Activated B cell treated with CpG ODN at 0.5 μM for 24 hours (primary cell): ENCODE measurements around the gene KCNMB2. TPM values are rescaled to one million over a fixed set of nuclear protein-coding genes. Genes with fewer than 3 reads are reported as not detected.

ENCODE experiments used
- ATAC-seq: fragments of 200-7000 bp; cut with Tn5 transposase; one replicate; pipeline ENCODE4 v1.10.0; 2021; ENCODE audit warnings: low read depth, mild to moderate bottlenecking, moderate library complexity
- CTCF ChIA-PET: fragments of 350-600 bp; sonication (Branson Sonifier 250); formaldehyde crosslinking; loops from one replicate; lab custom pipeline; 2021; ENCODE audit warnings: antibody characterized with exemption; lab: Charles Lee
- POLR2A ChIA-PET: fragments of 350-600 bp; sonication (Branson Sonifier 250); formaldehyde crosslinking; loops from one replicate; lab custom pipeline; 2021; ENCODE audit warnings: antibody characterized with exemption; lab: Charles Lee
- DNase-seq: peaks from one replicate; pipeline ENCODE4 v3.0.0; 2022
- H3K27ac Mint-ChIP-seq: one replicate; pipeline ENCODE4 v1.8.0; 2020; ENCODE audit warnings: mixed read lengths
- H3K27me3 Mint-ChIP-seq: one replicate; pipeline ENCODE4 v1.8.0; 2021; ENCODE audit warnings: mixed read lengths
- H3K36me3 Mint-ChIP-seq: one replicate; pipeline ENCODE4 v1.8.0; 2021; ENCODE audit warnings: low read depth, mixed read lengths
- H3K4me1 Mint-ChIP-seq: one replicate; pipeline ENCODE4 v1.8.0; 2021; ENCODE audit warnings: mixed read lengths
- H3K4me3 Mint-ChIP-seq: one replicate; pipeline ENCODE4 v1.8.0; 2020; ENCODE audit warnings: mild to moderate bottlenecking, mixed read lengths
- H3K9me3 Mint-ChIP-seq: one replicate; pipeline ENCODE4 v1.8.0; 2020; ENCODE audit warnings: mixed read lengths
- CTCF ChIP-seq: fragments of 200-600 bp; IDR thresholded peaks from one replicate; pipeline ENCODE4 v1.8.0; 2022; ENCODE audit warnings: antibody characterized with exemption, mild to moderate bottlenecking
- intact Hi-C: fragments of 100-400 bp; cut with micrococcal nuclease; formaldehyde crosslinking; loops from one replicate; pipeline ENCODE4 v1.15.1; 2024
- total RNA-seq: library from RNA; stranded (reverse); gene quantifications from 2 replicates; pipeline ENCODE4 v1.2.3, GENCODE V29; 2022

The KCNMB2 gene
- total RNA-seq, 1 donor from 2014 or later: not detected

- no peak for TF ChIP-seq CTCF
- Mint-ChIP-seq H3K4me3 (no peak overlapping the region), H3K27ac (no peak overlapping the region), H3K36me3 (no peaks in the 10 kb centered on the region), H3K27me3 (no peaks in the 10 kb centered on the region), H3K4me1 (no peaks in the 10 kb centered on the region), H3K9me3 (no peaks in the 10 kb centered on the region)
- ChIA-PET CTCF (no interaction called here), POLR2A (no interaction called here)
- DNase-seq (no peak), ATAC-seq (no peak)
- intact Hi-C loops: no loop called here
These were observed 196.6 kb downstream of the KCNMB2 start for GRCh38 chr3:178732824-178733223.

GRCh38 chr3:178735032-178735674, 198.9 kb downstream of the KCNMB2 start:
- CTCF ChIA-PET: no interaction called here

GRCh38 chr3:178736300-178736699, 200.1 kb downstream of the KCNMB2 start:
- ChIA-PET POLR2A (no interaction called here), CTCF (no interaction called here)
- H3K9me3 Mint-ChIP-seq: no peaks in the 10 kb centered on the region
- no peak for ATAC-seq
- H3K27ac Mint-ChIP-seq: no peak overlapping the region
- no peak for DNase-seq
- H3K4me1 Mint-ChIP-seq: no peaks in the 10 kb centered on the region
- intact Hi-C loops: no loop called here
- no peak for TF ChIP-seq CTCF
- H3K36me3 Mint-ChIP-seq: no peaks in the 10 kb centered on the region
- H3K4me3 Mint-ChIP-seq: no peak overlapping the region
- H3K27me3 Mint-ChIP-seq: no peaks in the 10 kb centered on the region

More at GRCh38 chr3:178735032-178735674, 198.9 kb downstream of the KCNMB2 start:
- no peak overlapping the region for H3K4me3 Mint-ChIP-seq
- H3K9me3 Mint-ChIP-seq: no peaks in the 10 kb centered on the region
- DNase-seq: no peak
- H3K27me3 Mint-ChIP-seq: no peaks in the 10 kb centered on the region
- intact Hi-C loops: no loop called here
- no peaks in the 10 kb centered on the region for H3K4me1 Mint-ChIP-seq
- TF ChIP-seq CTCF: no peak
- POLR2A ChIA-PET: no interaction called here
- no peak for ATAC-seq
- no peaks in the 10 kb centered on the region for H3K36me3 Mint-ChIP-seq
- no peak overlapping the region for H3K27ac Mint-ChIP-seq

DNA sequence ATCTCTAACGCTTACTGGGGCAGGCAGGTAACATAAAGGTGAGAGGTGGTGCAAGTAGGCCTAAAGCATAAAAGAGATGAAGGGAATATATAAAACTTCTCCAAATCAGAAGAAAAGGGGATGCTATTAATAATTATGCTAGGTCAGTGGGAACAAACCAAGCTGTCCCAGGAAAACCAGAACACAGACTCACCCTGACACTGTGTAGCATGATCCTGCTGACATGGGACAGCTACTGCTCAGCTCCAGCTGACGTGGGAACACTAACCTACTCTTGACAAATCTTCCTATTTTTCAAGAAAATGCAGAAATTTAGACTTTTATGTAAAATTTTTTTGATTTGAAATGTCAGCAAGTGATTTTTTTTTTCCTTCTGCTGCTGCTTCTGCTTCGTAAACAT, 203.5 kb downstream of the KCNMB2 start:
- intact Hi-C loops: no loop called here
- Mint-ChIP-seq H3K27ac (no peak overlapping the region), H3K9me3 (no peaks in the 10 kb centered on the region), H3K4me3 (no peak overlapping the region), H3K4me1 (no peaks in the 10 kb centered on the region), H3K27me3 (peaks cover 1% of the 10 kb centered on the region), H3K36me3 (no peaks in the 10 kb centered on the region)
- ATAC-seq: no peak
- POLR2A ChIA-PET: no interaction called here
- TF ChIP-seq CTCF: no peak
- no peak for DNase-seq
- CTCF ChIA-PET: no interaction called here

DNA sequence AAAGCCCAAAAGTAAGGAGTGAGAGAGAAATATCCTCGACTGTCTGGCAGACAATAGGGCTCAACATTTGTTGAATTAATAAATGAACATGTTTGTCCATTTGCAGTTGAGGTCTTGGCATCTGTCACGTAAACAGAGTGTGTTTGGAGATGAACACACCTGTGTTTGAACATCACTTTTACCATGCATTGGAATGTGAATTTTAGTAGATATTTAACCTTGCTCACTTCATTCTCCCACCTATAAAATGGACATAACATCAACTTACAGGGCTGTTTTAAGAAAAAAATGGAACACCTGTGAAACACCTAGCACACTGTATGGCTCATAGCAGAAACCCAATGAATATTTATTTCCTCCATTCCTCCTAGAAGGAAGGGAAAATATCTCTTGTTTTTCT, 204.8 kb downstream of the KCNMB2 start:
- no peak overlapping the region for H3K4me3 Mint-ChIP-seq
- intact Hi-C loops: no loop called here
- peaks cover 1% of the 10 kb centered on the region for H3K27me3 Mint-ChIP-seq
- no peak overlapping the region for H3K27ac Mint-ChIP-seq
- no peak for DNase-seq
- H3K36me3 Mint-ChIP-seq: no peaks in the 10 kb centered on the region
- POLR2A ChIA-PET: no interaction called here
- no peak for TF ChIP-seq CTCF
- ATAC-seq: no peak
- CTCF ChIA-PET: no interaction called here
- no peaks in the 10 kb centered on the region for H3K9me3 Mint-ChIP-seq
- no peaks in the 10 kb centered on the region for H3K4me1 Mint-ChIP-seq
